Cardiac fibroblast (primary cell): ENCODE measurements around the gene SYNDIG1.

Experiments
- DNase-seq, 2 donors: peaks; one replicate each; pipeline versions ENCODE4 v3.0.0 to v3.0.0-alpha.2; 2010; ENCODE audit warnings: low read depth in 2 of 2
- H3K4me3 ChIP-seq, 2 donors: replicated peaks in 1 of 2; 1 replicate in 1 of 2; 2 replicates in 1 of 2; pipeline ENCODE4 v1.5.1; 2011; ENCODE audit warnings: low read depth in 2 of 2, low read length in 2 of 2, mild to moderate bottlenecking in 2 of 2, moderate library complexity in 1 of 2
- CTCF ChIP-seq: IDR thresholded peaks from one replicate; pipeline ENCODE4 v1.5.1; 2011; ENCODE audit warnings: low read depth, mild to moderate bottlenecking, low read length, inconsistent platforms

SYNDIG1 gene

GRCh38 chr20:24460712-24461111 lies 8.7 kb upstream of the SYNDIG1 start:
- no peak overlapping the region for H3K4me3 ChIP-seq
- no peak for DNase-seq
- no peak for TF ChIP-seq CTCF

- H3K4me3 ChIP-seq: no peak overlapping the region
- TF ChIP-seq CTCF: no peak
- no peak for DNase-seq
These were observed 7.6 kb upstream of the SYNDIG1 start for GRCh38 chr20:24461848-24462247.

- TF ChIP-seq CTCF: no peak
- H3K4me3 ChIP-seq: no peak overlapping the region
- DNase-seq: no peak
These were observed 6.9 kb upstream of the SYNDIG1 start for GRCh38 chr20:24462460-24463010.

- H3K4me3 ChIP-seq: no peak overlapping the region
- no peak for TF ChIP-seq CTCF
- no peak for DNase-seq
These were observed 4.3 kb upstream of the SYNDIG1 start for GRCh38 chr20:24465159-24465558.

- DNase-seq: peak; percentile 3 to 41
- H3K4me3 ChIP-seq: no peak overlapping the region
- no peak for TF ChIP-seq CTCF
These were observed 3.7 kb upstream of the SYNDIG1 start for GRCh38 chr20:24465730-24466129.

- no peak overlapping the region for H3K4me3 ChIP-seq
- no peak for TF ChIP-seq CTCF
- no peak for DNase-seq
These were observed 871 bp upstream of the SYNDIG1 start for GRCh38 chr20:24468401-24469115.
